T-helper 1 cell treated with Interleukin-12 subunit alpha and Interleukin-12 subunit beta and Interleukin-4 antibody, amounts not matched to agents 30 ng/mL and 1 ng/mL, for 36 hours (primary cell): ENCODE data around the gene KRTAP5-10. TPM values are rescaled to one million over a fixed set of nuclear protein-coding genes. Genes with fewer than 3 reads are reported as not detected.
"Not testable (repeated sequence)": the region's sequence is repeated elsewhere in the genome, so short reads cannot be mapped to it uniquely, and the experiment has no call there.

Experiments used
- intact Hi-C: fragments of 100-400 bp; cut with micrococcal nuclease; formaldehyde crosslinking; loops from one replicate; pipeline ENCODE4 v1.15.1; 2024
- total RNA-seq: library from RNA; stranded (reverse); gene quantifications from 2 replicates; pipeline ENCODE4 v1.2.3, GENCODE V29; 2022

Gene KRTAP5-10
- total RNA-seq, 1 donor from 2014 or later, result not detected

DNA sequence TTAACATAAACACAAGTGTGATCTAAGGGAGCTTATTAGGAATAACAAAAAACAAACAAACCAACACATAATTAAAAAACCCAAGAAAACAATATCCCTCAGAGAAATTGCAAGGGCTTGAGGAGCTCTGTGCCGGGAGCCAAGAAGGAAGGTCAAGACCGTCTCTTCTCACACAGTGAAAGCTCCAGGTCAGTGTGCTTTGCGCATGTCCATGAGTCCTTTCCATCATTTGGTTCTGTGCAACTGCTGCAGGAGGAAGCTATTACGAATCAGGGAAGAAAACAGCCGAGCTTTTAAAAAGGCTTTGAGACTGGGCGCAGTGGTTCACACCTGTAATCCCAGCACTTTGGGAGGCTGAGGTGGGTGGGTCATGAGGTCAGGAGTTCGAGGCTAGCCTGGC, 23.0 kb upstream of the KRTAP5-10 start:
- intact Hi-C loops, result no loop called here

DNA sequence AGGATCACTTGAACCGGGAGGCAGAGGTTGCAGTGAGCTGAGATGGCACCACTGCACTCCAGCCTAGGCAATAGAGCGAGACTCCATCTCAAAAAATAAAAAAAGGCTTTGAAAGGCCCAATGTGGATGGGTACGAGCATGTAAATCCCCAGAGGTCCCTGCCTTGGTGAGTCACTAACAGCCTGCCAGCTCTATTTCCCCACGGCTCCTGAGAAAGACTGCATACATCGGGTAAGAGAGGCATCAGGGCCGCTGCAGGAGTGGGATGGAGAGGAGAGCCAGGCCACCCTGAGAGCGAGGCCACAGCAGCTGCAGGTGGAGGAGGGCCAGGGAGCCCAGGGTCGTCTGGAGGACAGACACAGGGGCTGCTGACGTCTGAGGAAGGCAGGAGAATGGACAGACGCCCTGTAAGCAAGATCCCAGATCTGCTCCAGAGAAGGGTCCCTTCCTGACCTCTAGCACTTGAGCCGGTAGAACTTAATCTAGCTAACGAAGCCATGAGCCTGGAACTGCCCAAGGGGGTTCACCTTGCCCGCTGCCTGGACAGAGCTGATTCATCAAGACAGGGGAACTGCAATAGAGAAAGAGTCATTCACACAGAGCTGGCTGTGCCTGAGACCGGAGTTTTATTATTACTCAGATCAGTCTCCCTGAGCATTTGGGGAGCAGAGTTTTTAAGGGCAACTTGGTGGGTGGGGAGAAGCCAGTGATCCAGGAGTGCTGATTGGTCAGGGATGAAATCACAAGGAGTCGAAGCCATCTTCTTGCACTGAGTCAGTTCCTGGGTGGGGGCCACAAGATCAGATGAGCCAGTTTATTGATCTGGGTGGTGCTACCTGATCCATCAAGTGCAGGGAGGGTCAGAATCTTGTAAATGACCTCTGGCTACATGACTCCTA, 22.2 kb upstream of the KRTAP5-10 start:
- intact Hi-C loops, result no loop called here

DNA sequence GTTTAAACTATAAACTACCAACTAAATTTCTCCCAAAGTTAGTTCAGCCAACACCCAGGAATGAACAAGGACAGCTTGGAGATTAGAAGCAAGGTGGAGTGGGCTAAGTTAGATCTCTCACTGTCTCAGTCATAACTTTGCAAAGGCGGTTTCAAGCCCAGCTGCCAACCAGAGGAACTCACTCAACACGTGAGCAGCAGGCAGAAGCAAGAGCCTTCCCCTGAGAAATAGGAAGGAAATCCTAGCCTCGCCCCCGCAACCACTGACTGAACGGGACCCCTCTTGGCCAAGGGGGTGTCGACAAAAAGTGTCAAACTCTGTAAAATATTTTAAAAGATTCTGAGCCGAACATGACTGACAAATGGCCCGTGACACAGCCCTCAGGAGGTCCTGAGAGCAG, 21.5 kb upstream of the KRTAP5-10 start:
- intact Hi-C loops, result no loop called here

- intact Hi-C loops, result no loop called here
Observed at GRCh38 chr11:71544525-71545214, 20.7 kb upstream of the KRTAP5-10 start.

GRCh38 chr11:71545405-71545966, 19.9 kb upstream of the KRTAP5-10 start:
- intact Hi-C loops, result no loop called here

- intact Hi-C loops, result no loop called here
Observed at GRCh38 chr11:71548120-71548519, 17.2 kb upstream of the KRTAP5-10 start, which contains the start of gene KRTAP5-9. Gene KRTAP5-9, plus strand, starts transcription at chr11:71548420. Its CDS starts 238 bp downstream, at chr11:71548658.

DNA sequence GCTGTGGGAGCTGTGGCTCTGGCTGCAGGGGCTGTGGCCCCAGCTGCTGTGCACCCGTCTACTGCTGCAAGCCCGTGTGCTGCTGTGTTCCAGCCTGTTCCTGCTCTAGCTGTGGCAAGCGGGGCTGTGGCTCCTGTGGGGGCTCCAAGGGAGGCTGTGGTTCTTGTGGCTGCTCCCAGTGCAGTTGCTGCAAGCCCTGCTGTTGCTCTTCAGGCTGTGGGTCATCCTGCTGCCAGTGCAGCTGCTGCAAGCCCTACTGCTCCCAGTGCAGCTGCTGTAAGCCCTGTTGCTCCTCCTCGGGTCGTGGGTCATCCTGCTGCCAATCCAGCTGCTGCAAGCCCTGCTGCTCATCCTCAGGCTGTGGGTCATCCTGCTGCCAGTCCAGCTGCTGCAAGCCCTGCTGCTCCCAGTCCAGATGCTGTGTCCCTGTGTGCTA, 16.6 kb upstream of the KRTAP5-10 start:
- intact Hi-C loops, result no loop called here

GRCh38 chr11:71551711-71552110, 13.7 kb upstream of the KRTAP5-10 start:
- intact Hi-C loops, result no loop called here

DNA sequence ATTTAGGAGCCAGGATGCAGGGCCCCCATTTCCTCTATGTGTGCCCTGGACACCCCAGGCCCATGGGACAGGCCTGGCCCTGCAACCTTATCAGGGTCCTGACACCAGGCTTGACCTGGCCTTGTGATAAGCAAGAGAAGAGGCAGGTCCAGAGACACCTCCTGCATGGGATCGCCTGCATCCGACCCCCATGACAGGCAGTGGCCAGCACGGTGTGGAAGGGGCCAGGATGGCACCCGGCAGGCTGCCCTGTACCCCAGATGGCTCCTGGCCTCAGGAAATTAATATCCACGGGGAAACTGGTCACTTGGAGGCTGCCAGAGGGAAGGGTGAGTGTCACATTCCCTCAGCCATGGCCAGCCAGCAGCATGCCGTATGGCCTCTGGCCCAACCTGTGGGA, 10.4 kb upstream of the KRTAP5-10 start:
- intact Hi-C loops, result no loop called here

DNA sequence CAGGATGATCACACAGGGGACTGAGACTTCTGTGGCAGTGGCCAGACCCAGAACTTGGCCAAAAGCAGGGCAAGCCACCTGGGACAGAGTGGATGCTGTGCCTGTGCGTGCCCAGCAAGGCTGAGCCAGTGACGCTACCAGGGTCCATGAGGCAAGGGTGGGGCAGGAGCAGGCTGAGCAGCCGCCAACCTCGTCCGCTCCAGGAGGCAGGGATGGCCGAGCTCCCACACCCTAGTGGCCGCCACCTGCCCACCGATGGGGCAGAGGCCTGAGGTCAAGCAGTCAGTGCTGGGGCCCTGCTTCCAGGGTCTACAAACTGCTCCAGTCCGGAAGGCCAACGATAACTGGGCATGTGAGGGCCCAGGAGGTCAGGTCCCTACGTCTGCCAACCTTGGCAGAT, 9.9 kb upstream of the KRTAP5-10 start:
- intact Hi-C loops, result no loop called here

DNA sequence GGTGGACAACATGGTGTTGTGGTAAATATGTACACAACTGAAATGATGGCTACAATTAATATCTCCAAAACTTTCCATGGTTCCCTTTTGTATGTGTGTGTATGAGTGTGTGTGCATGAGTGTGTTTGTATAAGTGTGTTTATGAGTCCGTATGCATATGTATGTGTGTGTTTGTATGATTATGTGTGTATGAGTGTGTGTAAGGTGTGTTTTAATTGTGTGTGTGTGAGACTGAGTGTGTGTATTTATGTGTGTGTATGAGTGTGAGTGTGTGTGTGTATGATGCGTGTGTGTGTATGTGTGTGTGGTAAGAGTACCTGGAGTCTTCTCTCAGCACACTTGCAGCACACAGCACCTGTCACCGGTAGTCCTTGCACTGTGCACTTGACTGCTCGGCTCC, 9.3 kb upstream of the KRTAP5-10 start:
- intact Hi-C loops, result no loop called here

GRCh38 chr11:71557257-71557656, 8.1 kb upstream of the KRTAP5-10 start:
- intact Hi-C loops, result no loop called here

DNA sequence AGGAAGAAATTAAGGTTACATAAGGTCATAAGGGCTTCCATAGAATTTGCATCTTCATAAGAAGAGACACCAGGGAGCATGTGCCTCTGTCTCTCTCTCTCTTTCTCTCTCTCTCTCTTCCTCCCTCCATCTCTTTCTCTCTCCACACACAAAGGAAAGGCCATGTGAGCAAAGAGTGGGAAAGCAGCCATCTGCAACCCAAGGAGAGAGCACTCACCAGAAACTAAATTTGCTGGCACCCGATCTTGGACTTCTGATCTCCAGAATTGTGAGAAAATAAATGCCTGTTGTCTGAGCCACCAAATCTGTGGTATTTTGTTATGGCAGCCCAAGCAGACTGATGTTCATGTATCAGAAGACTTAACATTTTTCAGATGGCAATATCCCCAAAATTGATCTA, 6.4 kb upstream of the KRTAP5-10 start:
- intact Hi-C loops, result no loop called here

- intact Hi-C loops, result no loop called here
Observed at GRCh38 chr11:71562120-71562519, 3.2 kb upstream of the KRTAP5-10 start.

- intact Hi-C loops, result loop anchor here (1.0 kb wide), 1 partner anchor 111 kb away; no protein-coding TSS in a partner anchor
Observed at GRCh38 chr11:71563406-71563805, 2.0 kb upstream of the KRTAP5-10 start.

GRCh38 chr11:71564430-71564829, 933 bp upstream of the KRTAP5-10 start:
- intact Hi-C loops, result no loop called here

- intact Hi-C loops, result no loop called here
Observed at GRCh38 chr11:71566081-71566620, 788 bp downstream of the KRTAP5-10 start.

DNA sequence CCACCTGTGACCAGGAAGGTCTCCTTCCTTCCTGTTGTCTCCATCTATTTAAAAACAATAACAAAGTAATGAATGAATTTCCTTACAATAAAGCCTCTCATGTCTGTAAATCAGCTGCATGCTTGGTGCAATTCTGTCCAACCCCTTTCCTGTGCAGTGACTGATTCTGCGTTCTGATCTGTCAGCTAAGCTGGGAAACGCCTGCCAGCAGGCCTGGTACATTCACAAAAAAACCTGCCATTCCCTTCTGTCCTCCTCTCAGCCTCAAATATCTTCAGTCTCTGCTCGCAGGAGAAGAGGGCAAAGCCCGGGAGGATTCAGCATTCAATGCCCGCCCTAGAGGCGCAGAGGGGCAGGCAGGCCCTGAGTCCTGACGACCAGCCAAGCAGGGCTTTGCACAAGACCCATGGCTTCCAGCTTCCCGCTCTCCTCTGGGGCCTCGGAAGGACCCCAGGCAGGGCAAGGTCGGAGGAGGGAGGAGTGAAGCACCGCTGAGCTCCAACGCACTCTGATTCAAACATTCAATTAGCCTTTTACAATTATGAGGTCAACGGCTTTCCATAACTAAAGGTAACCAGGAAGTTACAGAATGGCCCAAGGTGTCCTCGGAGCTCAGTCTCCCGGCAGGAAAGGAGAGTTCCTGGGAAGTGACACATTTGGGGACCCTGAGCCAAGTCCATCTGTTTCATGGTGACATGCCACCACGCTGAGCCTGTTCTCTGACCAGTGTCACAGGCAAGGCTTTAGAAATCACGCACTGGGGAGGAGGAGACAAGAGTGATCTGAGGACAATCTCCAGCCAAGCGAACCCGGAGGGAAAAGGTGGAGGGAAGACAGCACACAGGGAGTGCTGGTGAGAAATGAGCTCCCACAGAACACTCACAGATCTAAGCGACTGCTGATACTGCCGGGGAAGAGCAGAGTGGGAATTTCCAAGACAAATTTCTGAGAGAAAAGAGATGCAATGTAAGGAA, 1.6 kb downstream of the KRTAP5-10 start:
- intact Hi-C loops, result not testable (repeated sequence)

DNA sequence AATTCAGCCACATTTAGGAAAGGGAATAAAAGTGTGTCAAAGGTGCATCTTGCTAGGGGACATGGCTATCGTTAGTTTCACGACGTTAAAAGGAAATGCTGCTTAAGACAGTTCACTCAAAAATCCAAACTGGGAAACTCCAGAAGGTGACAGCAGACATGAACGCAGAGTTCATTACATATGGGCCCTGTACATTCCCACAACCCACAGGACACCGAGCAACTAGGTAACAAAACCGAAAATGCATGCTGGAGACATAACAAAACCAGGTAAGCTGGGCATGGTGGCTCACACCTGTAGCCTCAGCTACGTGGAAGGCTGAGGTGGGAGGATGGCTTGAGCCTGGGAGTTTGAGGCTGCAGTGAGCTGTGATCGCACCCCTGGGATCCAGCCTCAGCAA, 2.3 kb downstream of the KRTAP5-10 start:
- intact Hi-C loops, result not testable (repeated sequence)

GRCh38 chr11:71568704-71569349, 3.5 kb downstream of the KRTAP5-10 start:
- intact Hi-C loops, result no loop called here
